ENCODE data around the gene DIS3L2. TPM values are rescaled to one million over a fixed set of nuclear protein-coding genes. Genes with fewer than 3 reads are reported as not detected.

Gene DIS3L2
- total and polyA plus RNA-seq, 7 donors, result 10.7 to 20.8 (median 16.0) TPM

DNA sequence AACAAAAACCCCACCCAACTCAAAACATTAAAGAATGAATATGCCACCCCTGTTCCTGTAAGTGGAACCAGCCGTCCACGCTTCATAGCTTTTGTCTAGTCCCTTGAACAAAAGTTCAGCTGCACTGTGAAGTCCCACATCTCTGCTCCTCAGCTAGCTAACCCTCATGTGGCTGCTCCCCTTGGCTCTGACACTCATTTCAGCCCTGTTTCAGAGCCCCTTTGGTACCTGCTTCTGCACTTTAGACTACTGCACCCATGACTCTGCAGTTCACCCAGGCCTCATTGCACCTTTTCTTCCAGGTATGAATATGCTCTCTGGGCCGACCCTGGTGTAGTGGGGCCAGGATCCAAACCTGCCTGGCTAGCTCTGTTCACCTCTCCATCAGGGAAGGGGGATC is 155.3 kb downstream of the DIS3L2 start:
- peaks cover 3% of the 10 kb centered on the region for H3K4me1 ChIP-seq
- 64 to 65% (median 64%) methylated on average over 3 of the region's 3 CpGs for WGBS, 3 donors
- H3K27ac ChIP-seq, result no peak overlapping the region
- H3K4me3 ChIP-seq, result no peak overlapping the region
- no peak for ATAC-seq
- no peaks in the 10 kb centered on the region for H3K27me3 ChIP-seq (ENCODE audit: insufficient read depth in 3 of 3, low read length in 2 of 3)
- intact Hi-C loops (cut with DNase I), result no loop called here
- H3K36me3 ChIP-seq (ENCODE audit: insufficient read depth in 1 of 2, low read depth in 1 of 2), result no peaks in the 10 kb centered on the region
- no peaks in the 10 kb centered on the region for H3K9me3 ChIP-seq
- TF ChIP-seq, protein P1, sequence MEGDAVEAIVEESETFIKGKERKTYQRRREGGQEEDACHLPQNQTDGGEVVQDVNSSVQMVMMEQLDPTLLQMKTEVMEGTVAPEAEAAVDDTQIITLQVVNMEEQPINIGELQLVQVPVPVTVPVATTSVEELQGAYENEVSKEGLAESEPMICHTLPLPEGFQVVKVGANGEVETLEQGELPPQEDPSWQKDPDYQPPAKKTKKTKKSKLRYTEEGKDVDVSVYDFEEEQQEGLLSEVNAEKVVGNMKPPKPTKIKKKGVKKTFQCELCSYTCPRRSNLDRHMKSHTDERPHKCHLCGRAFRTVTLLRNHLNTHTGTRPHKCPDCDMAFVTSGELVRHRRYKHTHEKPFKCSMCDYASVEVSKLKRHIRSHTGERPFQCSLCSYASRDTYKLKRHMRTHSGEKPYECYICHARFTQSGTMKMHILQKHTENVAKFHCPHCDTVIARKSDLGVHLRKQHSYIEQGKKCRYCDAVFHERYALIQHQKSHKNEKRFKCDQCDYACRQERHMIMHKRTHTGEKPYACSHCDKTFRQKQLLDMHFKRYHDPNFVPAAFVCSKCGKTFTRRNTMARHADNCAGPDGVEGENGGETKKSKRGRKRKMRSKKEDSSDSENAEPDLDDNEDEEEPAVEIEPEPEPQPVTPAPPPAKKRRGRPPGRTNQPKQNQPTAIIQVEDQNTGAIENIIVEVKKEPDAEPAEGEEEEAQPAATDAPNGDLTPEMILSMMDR (IDR thresholded peaks at IDR 0.05), result no peak
- no peak for DNase-seq

GRCh38 chr2:232117413-232117812 is 155.9 kb downstream of the DIS3L2 start:
- ATAC-seq, result no peak
- Histone ChIP-seq H3K4me3 (no peak overlapping the region), H3K9me3 (no peaks in the 10 kb centered on the region), H3K4me1 (peaks cover 3% of the 10 kb centered on the region), H3K27ac (no peak overlapping the region), H3K36me3 (ENCODE audit: insufficient read depth in 1 of 2, low read depth in 1 of 2) (no peaks in the 10 kb centered on the region), H3K27me3 (ENCODE audit: insufficient read depth in 3 of 3, low read length in 2 of 3) (no peaks in the 10 kb centered on the region)
- intact Hi-C loops (cut with DNase I), result no loop called here
- WGBS, 3 donors, result 95 to 97% (median 96%) methylated on average over 3 of the region's 3 CpGs
- TF ChIP-seq, protein P1 (IDR thresholded peaks at IDR 0.05), result no peak
- no peak for DNase-seq

DNA sequence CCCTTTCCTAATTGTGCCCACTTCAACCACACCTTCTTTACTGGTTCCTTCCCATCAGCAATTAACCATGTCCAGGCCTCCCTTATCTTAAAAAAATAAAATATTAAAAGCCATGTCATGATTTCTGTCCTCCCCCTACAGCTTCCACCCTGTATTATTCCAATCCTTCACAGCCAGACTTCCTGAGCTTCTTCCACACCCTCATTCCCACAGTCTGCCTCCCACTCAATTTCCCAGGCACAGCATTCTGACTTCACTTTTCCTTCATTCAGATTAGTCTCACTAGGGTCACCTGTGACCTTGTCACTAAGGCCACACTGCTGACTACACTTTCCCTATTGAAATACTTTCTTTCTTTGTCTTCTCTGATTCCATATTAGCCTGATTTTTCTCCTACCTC is 159.4 kb downstream of the DIS3L2 start:
- no peak for ATAC-seq
- TF ChIP-seq, protein P1 (IDR thresholded peaks at IDR 0.05), result no peak
- intact Hi-C loops (cut with DNase I), result no loop called here

DNA sequence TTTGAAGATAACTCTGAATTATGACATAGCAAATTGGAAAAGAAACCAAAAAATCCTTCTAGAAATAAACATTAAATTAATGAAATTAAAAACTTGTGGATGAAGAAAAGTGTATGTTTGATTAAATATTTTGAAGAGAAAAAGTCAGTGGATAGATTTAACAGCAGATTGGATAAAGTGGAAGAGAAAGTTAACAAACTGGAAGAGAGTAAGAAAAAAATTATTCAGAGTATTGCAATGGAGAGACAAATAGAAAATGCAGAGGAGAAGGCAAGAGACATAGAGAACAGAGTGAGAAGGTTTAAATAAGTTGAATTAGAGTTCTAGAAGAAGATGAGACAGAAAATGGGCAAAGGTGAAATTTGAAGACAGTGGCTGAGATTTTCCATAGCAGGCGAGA is 162.8 kb downstream of the DIS3L2 start:
- Histone ChIP-seq H3K36me3 (ENCODE audit: insufficient read depth in 1 of 2, low read depth in 1 of 2) (peaks cover 0 to 3% of the 10 kb centered on the region in 2 donors), H3K4me1 (no peaks in the 10 kb centered on the region), H3K27me3 (ENCODE audit: insufficient read depth in 3 of 3, low read length in 2 of 3) (no peaks in the 10 kb centered on the region), H3K9me3 (no peaks in the 10 kb centered on the region), H3K27ac (no peak overlapping the region), H3K4me3 (no peak overlapping the region)
- WGBS, 3 donors, result 94 to 100% (median 99%) methylated on average over 1 of the region's 1 CpG
- ATAC-seq (no peak), DNase-seq (no peak)
- TF ChIP-seq, protein P1 (IDR thresholded peaks at IDR 0.05), result no peak
- intact Hi-C loops (cut with DNase I), result no loop called here

More for the DNA sequence above, 159.4 kb downstream of the DIS3L2 start:
- H3K36me3 ChIP-seq (ENCODE audit: insufficient read depth in 1 of 2, low read depth in 1 of 2), result no peaks in the 10 kb centered on the region
- H3K27ac ChIP-seq, result no peak overlapping the region
- DNase-seq, result no peak
- no peaks in the 10 kb centered on the region for H3K27me3 ChIP-seq (ENCODE audit: insufficient read depth in 3 of 3, low read length in 2 of 3)
- H3K4me1 ChIP-seq, result no peaks in the 10 kb centered on the region
- H3K4me3 ChIP-seq, result no peak overlapping the region
- H3K9me3 ChIP-seq, result no peaks in the 10 kb centered on the region

GRCh38 chr2:232126301-232127099 is 165.0 kb downstream of the DIS3L2 start:
- Histone ChIP-seq H3K27me3 (ENCODE audit: insufficient read depth in 3 of 3, low read length in 2 of 3) (no peaks in the 10 kb centered on the region), H3K4me3 (no peak overlapping the region), H3K4me1 (no peaks in the 10 kb centered on the region), H3K9me3 (no peaks in the 10 kb centered on the region), H3K27ac (no peak overlapping the region), H3K36me3 (ENCODE audit: insufficient read depth in 1 of 2, low read depth in 1 of 2) (peaks cover 3 to 16% of the 10 kb centered on the region in 2 donors)
- no peak for ATAC-seq
- TF ChIP-seq, protein P1 (IDR thresholded peaks at IDR 0.05), result no peak
- DNase-seq, result no peak
- WGBS, 3 donors, result 84 to 90% (median 89%) methylated on average over 5 of the region's 5 CpGs
- intact Hi-C loops (cut with DNase I), result no loop called here
